Left forelimb (tissue), 1 donor: Measurements from ENCODE around the gene UGT2B28.
"Not testable (repeated sequence)": the region's sequence is repeated elsewhere in the genome, so short reads cannot be mapped to it uniquely, and the experiment has no call there.

Source experiments
- DNase-seq: peaks from one replicate; pipeline ENCODE4 v3.0.0-alpha.2; 2018; ENCODE audit warnings: low spot score

Gene UGT2B28

DNA sequence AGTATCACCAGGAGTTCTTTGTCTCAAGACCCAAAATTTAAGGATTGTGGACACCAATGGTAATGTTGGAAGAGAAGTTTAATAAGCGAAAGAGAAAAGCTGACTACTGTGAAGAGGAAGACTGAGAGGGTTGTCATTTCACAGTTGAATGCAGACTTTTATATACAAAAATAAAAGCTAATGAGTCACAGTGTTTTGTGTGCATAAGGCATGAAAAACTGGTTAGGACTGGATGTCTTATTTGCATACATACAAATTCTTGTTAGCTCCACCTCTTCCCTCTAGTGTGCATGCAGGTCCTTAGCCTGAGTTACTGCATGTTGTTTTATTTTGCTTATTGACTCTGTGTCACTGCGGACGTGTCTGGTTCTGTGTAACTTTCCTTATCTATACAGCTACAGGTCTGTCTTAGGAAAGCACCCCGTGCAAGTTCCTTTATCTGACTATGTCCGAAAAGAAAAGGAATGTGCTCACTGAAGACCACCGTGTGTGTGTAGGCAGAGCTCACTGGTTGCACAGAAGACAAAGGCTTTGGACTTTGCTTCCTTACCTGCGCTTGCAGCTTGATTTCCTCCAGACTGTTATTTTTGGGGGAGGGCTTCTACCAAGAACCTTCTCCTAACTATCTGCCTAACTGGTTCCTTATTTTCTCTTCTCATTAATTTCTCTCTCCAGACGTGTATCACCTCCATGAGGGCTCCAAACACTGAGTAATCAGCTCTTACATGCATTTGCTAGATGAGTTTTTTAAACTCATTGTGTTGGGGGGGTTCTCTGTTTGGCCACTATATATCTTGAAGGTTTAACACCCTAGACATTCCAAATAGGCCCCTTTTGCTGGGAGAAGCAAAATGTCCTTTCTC is 63.5 kb downstream of the UGT2B28 start:
- not testable (repeated sequence) for DNase-seq
